ENCODE measurements around the gene C1GALT1.

Gene C1GALT1

DNA sequence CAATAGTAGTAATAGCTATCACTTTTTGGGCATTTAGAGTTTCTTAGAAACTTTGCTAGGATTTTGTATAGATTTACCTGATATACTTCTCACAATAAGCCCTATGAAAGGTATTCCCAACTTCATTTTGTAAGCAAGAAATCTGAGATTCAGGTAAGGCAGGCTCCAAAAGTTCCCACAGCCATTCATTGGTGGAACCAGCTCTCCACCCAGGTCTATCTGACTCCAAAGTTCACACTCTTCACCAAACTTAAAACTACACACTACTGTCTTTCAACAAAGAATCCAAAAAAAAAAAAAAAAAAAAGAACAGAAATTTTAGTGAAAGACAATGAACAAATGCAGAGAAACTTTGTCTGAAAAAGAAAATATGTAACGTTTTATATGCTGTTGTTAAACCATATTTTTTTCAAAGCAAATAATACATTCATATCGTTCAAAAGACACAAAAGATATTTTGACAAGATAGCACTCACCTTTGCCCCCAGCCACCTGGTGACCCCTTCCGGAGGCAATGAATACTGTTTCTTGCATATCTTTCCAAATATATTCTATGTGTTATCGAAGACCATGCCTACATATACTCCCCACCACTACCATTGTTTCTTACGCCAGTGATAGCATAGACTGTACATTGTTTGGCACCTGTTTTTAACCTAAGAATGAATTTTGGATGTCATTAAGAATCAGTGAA is 108.2 kb downstream of the C1GALT1 start:
- DNase-seq: no peak

DNA sequence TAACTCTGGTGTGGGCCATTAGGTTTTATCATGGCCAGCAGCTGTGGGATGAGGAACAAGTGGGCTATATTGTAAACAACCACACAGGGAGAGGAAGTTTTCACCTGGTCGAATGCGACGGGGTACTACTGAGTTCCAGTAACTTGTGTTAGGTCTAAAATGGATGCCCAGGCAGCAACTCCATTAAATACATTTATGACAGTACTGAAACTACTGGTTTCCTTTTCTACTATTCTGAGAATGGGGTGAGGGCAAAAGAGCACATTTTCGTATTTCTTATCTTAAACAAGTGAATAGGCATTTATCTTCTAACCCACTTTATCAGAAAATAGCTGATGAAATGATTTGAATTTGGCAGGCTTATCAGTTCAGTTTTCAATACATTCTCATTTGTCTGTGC is 109.7 kb downstream of the C1GALT1 start:
- DNase-seq: no peak

DNA sequence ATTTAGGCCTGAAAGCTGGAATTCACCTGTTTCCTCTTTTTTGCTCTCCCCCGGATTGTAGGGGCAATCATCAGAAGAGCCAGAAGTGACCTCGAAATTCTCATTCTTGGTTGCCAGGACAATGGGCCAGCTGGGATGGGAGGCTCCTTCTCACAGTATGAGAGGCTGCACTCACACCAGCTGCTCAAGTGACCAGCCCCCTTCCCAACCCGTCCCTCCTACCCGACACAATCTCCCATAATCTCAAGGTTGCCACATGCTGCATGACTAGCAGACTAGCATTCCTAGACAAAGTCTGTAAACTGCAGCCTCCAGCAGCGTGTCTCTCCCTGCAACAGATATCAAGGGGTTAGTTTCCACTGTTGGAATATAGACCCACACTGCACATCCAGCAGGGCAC is 110.3 kb downstream of the C1GALT1 start:
- DNase-seq: no peak

DNA sequence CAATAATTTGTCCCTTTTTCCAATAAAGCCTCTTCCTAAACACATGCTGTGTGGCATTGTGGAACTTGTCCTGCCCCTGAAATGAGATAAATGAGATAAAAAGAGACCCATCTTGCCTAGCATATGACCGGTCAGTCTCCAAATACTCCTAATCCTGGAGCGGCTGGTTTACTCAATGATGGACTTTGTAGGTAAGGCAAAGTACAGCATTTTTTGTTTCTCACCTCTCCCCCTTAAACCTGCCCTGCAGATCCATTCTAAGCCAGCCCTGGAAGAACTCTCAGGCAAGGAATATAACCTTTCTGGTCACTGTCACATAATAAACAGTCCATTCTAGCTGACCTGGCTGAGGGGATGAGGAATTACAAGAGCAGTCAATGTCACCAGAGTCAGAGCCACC is 110.7 kb downstream of the C1GALT1 start:
- DNase-seq: no peak

DNA sequence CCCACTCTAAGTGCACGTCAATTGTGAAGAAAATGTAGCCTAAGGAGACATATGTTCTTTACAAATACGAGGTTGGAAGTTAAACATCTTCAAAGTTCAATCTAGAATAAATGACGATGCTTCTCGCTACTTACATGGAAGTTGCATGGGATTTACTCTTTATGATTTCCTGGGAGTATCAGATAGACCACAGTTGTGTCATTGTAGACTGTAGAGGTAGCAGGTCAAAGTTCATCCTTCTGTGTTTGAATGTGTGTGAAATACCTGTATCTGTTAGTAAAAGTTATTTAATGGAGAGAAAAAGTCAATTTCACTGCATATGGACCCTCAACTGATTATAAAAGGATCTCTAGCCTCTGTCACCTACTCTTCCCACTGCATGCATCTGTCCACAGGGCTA is 112.6 kb downstream of the C1GALT1 start:
- no peak for DNase-seq

Data from suppressor macrophage treated with lipopolysaccharide for 4 hours (primary cell).